Stimulated activated CD4-positive, alpha-beta T cell treated with anti-CD3 and anti-CD28 coated beads, Interleukin-4, amount 100 ng/mL, for 4 hours (primary cell): ENCODE data around the gene ARHGAP4.

ENCODE experiments used
- DNase-seq, 2 experiments: peaks; one replicate each; pipeline ENCODE4 v3.0.0-alpha.2; 2020

ARHGAP4 gene

DNA sequence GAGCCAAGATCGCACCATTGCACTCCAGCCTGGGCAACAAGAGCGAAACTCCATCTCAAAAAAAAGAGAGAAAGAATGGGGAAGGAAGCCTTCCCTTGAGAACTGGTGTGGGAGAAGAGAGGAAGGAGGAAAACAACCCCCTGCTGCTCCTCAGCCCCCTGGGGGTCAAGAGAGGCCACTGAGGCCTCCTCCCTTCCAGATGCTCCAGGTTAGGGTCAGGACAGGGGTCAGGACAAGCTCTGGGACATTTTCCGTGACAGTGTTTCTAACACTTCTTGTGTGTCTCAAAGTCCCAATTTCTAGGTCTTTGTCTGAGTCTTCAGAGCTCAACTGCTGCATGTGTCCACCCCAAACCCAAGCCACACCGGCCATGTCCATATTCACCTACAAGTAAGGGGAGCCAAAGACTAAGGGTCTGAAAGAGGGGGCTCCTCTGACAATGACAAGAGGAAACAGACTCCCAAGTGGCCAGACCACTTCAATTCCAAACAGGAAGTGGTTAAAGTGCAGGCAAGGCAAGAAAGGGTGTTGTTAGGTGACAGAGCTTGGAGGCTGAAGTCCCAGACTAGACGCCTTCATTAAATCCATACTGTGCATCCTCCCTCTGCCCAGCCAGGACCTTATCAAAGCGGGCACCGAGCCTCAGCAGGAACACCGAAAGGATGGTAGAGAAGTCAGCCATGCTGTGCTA lies 48.3 kb downstream of the ARHGAP4 start:
- no peak for DNase-seq

GRCh38 chrX:153876112-153876491 lies 50.0 kb downstream of the ARHGAP4 start:
- DNase-seq = no peak

DNA sequence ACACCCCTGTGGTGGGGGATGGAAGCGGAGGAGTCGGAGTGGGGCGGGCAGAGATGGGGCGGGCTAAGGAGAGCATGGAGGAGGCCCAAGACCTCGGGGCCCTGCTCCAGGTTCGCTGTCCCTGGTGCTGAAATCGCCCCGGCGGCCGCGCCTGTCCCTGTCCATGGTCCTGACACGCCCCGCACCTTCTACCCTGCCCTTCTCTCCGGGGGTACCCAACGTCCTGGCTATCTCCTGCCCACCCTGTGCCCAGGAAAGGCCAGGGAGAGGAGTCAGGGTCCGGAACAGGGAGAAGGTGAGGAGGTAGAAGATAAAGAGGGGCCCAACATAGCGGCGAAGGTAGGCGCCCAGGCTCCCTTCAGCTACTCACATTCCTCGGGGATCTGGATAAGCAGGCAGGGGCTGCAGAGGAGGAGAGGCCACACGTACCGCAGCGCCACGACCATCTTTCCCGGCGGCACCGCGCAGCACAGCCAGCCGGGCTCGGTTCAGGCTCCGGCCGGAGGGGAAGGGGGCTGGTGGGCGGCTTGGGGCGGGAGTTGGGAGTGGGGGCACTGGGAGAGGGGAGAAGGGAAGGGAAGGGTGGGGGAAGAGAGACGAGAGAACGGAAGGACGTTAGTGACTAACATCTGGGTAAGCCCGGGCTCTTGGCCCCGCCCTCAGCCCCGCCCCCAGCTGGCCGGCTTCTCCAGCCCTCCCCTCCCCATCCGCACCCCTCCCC lies 50.5 kb downstream of the ARHGAP4 start:
- peak; percentile 30 to 63 for DNase-seq

DNA sequence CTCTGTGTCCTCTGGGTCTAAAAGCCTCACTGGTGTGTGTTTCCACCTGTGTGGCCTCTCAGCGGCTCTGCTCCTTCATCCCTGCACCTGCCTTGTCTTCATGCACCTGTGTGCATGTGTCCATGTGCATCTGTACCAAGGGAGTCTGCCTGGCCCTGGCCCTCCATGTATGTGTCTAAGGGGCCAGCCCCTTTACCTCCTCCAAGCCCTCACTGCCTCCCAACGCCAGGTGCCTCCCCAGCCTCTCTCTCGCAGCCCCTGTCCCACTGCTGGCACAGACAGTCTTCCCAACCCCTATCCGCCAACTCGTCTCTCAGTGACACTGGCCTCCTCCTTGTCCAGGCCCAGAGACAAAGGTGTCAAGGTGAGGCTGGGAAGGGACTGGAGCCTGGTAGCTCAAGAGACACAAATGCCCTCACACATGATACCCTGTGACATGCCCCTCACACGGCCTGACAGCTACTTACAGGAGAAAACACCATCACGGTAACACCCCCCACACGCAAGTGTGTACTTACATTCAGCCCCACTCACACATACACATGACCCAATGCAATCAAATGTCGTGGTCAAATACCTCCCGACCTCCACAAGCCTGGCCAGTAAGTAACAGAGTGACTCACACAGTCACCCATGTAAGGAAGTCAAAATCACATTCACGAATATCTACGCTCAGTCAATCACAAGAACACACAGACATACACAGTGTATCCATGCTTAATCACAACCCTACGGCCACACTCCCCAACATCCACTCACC lies 51.5 kb downstream of the ARHGAP4 start:
- no peak for DNase-seq

DNA sequence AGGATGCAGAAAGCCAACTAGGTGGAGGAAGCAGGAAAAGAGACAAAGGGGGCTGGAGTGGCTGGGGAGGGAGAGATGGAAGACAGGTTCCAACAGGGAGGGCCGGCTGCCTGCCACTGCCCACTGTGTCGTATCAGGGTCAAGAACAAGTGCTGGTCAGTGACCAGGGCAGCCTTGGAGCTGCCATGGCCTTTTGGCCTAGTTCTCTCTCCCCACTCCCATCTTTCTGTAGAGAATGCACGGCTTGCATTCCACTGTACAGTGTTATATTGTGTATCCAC lies 52.0 kb downstream of the ARHGAP4 start:
- DNase-seq = no peak

DNA sequence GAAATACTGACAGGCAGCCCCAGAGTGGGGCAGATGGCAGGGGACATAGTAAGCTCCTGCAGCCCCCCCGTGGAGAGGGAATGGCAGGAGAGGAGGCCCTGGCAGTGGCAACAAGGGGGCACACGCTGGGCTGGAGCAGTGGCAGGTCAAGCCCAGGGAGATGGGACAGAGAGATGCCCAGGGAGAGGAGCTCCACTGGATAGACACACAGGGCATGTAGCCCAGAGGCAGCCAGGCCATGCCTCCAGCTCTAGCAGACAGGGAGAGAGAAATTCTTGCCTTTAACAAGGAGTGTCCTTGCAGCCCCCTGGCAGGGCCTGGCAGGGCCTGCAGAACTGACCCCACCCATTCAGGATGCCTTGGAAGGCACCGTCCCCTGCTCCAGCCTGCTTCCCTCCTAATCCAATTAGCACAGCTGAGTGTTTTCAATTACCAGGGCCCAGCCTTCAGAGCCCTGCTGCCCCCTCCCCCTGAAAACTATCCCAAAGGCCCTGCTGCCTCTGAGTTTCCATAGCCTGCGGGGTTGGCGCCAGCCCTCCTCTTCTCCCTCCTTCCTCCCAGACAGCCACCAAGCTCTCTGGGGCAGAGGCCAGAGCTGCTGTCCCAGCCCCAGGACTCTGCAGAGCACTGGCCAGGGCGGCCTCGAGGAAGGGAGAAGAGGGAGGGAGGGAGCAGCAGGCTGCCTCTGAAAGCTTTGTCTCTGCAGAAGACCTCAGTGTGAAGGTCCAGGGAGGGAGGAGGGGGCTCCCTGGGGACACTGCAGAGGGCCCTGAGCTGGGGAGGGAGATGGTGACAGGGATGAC lies 52.6 kb downstream of the ARHGAP4 start:
- no peak for DNase-seq

DNA sequence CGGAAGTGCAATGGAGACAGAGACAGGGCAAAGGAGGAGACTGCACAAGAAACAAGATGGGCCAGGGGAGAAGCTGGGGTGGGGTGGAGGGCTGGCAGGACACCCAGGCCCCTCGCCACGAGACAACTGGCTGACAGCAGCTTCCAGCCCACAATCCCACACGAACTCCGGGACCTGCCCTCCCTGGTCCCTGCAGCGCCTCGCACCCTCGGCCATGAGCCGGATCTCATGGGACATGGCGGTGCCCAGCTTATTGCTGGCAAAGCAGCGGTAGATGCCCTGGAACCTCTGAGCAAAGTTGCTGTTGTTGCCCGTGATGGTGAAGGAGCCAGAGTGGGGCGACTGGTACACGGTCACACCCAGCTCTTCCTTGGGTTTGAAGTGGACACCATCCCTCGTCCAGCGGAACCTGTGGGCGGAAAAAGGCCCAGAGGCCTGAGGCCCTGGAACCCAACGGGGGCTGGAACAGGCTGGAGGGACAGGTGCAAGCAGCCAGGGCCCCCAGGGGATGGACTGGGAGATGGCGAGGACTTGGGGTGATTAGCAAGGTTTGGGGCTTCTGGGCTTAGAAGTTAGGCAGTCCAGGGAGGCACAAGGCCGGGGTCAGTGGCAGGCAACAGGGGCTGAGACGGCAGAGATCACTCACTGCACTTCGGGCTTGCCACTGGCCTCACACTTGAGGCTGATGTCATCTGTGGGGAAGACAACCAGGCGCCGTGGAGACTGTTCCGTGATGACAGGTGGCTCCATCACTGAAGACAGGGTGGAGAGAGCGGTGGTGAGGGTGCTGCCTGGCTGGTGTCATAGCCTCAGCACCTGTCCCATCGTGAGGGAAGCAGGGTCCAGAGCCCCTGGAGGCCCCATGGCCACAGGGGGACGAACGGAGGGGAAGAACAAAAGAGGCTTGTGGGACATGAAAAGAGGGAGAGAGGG lies 53.9 kb downstream of the ARHGAP4 start:
- DNase-seq = no peak

GRCh38 chrX:153871451-153871850 lies 54.6 kb downstream of the ARHGAP4 start:
- no peak for DNase-seq

DNA sequence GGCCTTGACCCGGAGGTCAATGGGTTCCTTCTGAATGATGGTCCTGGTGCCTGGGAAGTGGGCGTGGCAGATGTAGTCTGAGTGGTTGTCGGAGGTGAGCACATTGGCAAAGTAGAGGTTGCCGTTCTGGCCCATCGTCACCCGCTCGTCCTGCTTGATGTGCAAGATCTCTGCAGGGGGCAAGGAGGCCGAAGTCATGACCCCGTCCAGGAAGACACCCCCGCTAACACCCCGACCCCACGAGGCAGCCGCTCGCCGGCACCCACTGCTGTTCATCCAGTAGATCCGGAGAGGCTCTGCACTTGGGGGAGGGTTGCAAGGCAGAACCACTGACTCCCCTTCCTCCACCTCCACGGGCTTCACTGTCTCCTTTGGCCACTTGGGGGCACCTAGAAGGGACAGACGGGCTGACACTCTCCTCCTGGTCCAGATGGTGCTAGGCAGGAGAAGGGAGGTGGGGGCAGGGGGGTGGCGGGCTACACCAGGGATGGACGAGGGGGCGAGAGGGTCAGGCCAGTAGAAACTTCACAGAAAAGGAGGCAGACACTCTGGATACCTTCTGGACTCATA lies 55.2 kb downstream of the ARHGAP4 start:
- no peak for DNase-seq

DNA sequence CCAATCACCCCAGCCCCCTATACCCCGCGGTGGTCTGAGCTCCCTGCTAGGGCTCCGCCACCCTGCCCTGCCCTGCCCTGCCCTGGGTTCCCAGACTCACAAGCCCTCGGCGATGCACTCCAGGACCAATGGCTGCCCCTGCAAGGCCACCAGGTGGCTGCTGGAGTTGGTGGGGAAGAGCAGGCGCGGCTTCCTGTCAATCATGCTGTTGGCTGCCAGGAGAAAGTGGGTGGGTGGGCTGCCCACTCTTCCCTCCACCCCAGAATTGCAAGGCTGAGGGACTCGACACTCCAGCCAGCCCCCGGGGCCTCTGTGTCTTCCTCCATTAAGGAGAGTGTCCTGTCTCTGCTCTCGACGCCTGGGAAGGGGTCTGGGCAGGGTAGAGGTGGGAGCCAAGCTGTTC lies 55.8 kb downstream of the ARHGAP4 start:
- DNase-seq = no peak

- no peak for DNase-seq
These were observed 56.4 kb downstream of the ARHGAP4 start for GRCh38 chrX:153869473-153870287.

DNA sequence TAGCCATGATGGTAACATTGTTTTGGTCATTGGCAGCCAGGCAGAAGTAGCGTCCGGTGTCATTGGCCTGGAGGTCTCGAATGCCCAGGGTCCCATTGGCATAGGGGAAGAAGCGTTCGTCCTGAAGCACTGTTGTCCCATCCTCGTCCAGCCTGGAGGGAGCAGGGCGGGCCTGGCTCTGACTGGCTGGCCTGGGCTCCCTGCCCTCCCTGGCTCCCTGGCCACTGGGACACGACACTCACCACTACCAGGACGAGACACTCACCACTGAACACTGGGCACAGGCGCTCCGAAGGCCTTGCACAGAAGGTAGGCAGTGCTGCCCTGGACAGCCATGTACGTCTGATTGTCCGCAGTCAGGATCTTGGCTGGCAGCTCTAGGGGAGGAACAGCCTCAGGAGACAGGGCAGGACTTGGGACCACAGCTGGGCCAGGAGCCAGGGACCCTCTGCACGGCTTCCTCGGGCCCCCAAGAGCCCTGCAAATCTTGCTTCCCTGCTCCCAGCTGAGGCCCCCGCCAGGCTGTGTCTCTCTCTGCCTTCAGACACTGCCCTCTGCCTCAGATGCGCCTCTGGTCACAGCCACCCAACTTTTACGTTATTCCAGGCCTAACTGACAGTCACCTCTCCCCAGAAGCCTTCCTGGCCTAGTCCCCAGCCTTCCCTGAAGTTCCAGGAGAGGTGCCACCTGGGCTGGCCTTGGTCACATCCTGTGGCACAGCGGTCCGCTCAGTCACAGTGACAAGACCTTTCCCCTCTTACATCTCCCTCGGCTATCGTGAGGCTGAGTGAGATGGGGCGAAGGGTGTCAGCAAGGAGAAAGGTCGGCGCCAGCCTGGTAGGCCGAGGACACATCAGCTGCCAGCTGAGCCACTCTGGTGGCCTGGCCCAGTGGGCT lies 57.2 kb downstream of the ARHGAP4 start:
- no peak for DNase-seq

GRCh38 chrX:153867671-153868070 lies 58.4 kb downstream of the ARHGAP4 start:
- no peak for DNase-seq

DNA sequence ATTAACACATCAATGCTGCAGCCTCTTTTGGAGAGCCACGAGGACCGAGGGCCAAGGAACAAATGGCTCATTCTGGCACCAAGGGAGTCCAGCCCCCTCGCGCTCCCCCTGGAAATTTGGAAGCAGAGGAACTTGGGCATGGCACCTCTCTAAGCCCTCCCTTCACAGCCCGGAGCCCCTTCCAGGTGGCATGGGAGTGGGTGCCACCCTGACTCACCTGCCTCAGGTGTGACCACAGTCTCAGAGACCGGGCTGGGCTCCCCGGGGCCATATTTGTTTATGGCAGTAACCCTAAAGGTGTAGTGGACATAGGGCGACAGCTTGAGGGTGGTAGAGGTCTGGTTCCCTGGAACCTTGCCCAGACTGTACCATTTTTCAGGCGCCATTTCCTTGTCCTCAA lies 58.9 kb downstream of the ARHGAP4 start:
- DNase-seq = no peak

GRCh38 chrX:153866302-153867019 lies 59.6 kb downstream of the ARHGAP4 start:
- DNase-seq = no peak

GRCh38 chrX:153865685-153866084 lies 60.4 kb downstream of the ARHGAP4 start:
- no peak for DNase-seq

DNA sequence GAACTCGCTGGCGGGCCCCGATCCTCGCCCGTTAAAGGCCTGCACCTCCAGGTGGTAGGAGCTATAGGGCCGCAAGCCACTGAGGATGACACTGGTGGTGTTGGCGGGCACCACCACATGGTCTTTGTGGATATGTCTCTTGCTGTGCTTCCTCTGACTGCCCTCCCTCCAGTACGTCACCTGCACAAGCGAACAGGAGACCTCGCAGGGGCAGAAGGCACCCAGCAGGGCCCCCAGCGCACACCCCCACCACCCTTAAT lies 60.8 kb downstream of the ARHGAP4 start:
- no peak for DNase-seq

DNA sequence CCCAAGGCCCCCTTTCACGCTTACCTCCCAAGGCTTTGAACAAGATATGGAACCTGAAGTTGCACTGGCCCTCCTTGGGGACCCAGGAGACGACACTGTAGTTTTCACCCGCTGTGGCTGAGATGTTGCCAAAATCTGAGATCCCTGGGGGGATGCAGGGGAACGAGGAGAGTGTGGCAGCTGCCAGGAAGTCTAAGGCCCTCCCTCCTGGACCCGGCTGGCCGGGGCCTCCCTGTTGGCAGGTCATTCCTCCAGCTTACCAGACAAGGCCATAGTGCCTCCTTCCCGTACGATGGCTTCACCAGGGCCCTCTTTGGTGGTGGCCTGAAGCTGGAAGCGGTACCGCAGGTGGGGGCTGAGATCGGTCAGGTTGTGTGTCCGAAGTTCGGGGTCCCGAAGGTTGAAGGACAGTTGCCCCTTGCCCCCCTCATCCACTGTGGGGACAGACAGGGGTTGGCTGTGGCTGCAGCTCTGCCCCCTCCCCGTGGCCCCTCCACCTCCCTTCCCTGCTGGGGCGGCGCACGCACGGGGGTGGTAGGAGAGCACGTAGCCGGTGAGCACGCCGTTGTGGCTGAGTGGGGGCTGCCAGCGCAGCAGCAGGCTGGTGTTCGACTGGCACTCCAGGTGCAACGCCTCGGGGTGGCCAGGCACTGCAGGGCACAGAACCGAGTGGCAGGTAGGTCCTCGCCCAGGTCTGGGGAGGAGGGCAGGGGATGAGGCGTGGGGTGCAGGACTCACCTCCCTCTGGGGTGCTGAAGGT lies 61.3 kb downstream of the ARHGAP4 start:
- DNase-seq = no peak

- DNase-seq = no peak
These were observed 62.0 kb downstream of the ARHGAP4 start for GRCh38 chrX:153864101-153864500.
